ENCODE data around the gene ZNF865. TPM values are rescaled to one million over a fixed set of nuclear protein-coding genes. Genes with fewer than 3 reads are reported as not detected.
A peak's percentile ranks its signal among the peaks of the same experiment; 100 is the strongest.

ZNF865 gene
- total RNA-seq, 1 donor from 2014 or later = 18.4 TPM

GRCh38 chr19:55576746-55577145 is 28.7 kb upstream of the ZNF865 start:
- intact Hi-C loops (cut with DNase I) = no loop called here
- Histone ChIP-seq H3K27ac (no peak overlapping the region), H3K4me1 (peaks cover 7% of the 10 kb centered on the region), H3K27me3 (no peaks in the 10 kb centered on the region), H3K4me3 (no peak overlapping the region), H3K9me3 (no peaks in the 10 kb centered on the region), H3K36me3 (no peaks in the 10 kb centered on the region)
- TF ChIP-seq CTCF (IDR thresholded peaks at IDR 0.05) = no peak
- DNase-seq (no peak), ATAC-seq (no peak)

- Histone ChIP-seq H3K9me3 (no peaks in the 10 kb centered on the region), H3K4me1 (peaks cover 15% of the 10 kb centered on the region), H3K36me3 (no peaks in the 10 kb centered on the region), H3K27ac (no peak overlapping the region), H3K27me3 (no peaks in the 10 kb centered on the region), H3K4me3 (no peak overlapping the region)
- no peak for ATAC-seq
- DNase-seq = no peak
- no peak for TF ChIP-seq CTCF (IDR thresholded peaks at IDR 0.05)
- intact Hi-C loops (cut with DNase I) = no loop called here
Measured at GRCh38 chr19:55578031-55578760, 27.3 kb upstream of the ZNF865 start.

GRCh38 chr19:55578761-55579747 is 26.4 kb upstream of the ZNF865 start:
- H3K4me1 ChIP-seq = peaks cover 15% of the 10 kb centered on the region
- no peaks in the 10 kb centered on the region for H3K27me3 ChIP-seq
- H3K4me3 ChIP-seq = peak overlapping the region; percentile 89
- H3K27ac ChIP-seq = no peak overlapping the region
- TF ChIP-seq CTCF (IDR thresholded peaks at IDR 0.05) = no peak
- DNase-seq (no peak), ATAC-seq (no peak)
- H3K36me3 ChIP-seq = no peaks in the 10 kb centered on the region
- intact Hi-C loops (cut with DNase I) = no loop called here
- H3K9me3 ChIP-seq = no peaks in the 10 kb centered on the region

- ATAC-seq (peak; percentile 44), DNase-seq (no peak)
Measured at GRCh38 chr19:55579766-55580621, 25.5 kb upstream of the ZNF865 start.

More at GRCh38 chr19:55579766-55580621, 25.5 kb upstream of the ZNF865 start:
- Histone ChIP-seq H3K4me3 (peak overlapping the region; percentile 89), H3K27ac (peak overlapping the region; percentile 88), H3K36me3 (no peaks in the 10 kb centered on the region), H3K9me3 (no peaks in the 10 kb centered on the region), H3K27me3 (no peaks in the 10 kb centered on the region), H3K4me1 (peaks cover 15% of the 10 kb centered on the region)
- intact Hi-C loops (cut with DNase I) = no loop called here
- no peak for TF ChIP-seq CTCF (IDR thresholded peaks at IDR 0.05)

Measured in upper lobe of right lung (tissue), 1 donor.